Activated T-cell treated with anti-CD3 and anti-CD28 coated beads for 24 hours (primary cell): ENCODE measurements around the gene TCF4.

Source experiments
- DNase-seq: peaks from one replicate; pipeline ENCODE4 v3.0.0-alpha.2; 2020; ENCODE audit warnings: low read depth

TCF4 gene

DNA sequence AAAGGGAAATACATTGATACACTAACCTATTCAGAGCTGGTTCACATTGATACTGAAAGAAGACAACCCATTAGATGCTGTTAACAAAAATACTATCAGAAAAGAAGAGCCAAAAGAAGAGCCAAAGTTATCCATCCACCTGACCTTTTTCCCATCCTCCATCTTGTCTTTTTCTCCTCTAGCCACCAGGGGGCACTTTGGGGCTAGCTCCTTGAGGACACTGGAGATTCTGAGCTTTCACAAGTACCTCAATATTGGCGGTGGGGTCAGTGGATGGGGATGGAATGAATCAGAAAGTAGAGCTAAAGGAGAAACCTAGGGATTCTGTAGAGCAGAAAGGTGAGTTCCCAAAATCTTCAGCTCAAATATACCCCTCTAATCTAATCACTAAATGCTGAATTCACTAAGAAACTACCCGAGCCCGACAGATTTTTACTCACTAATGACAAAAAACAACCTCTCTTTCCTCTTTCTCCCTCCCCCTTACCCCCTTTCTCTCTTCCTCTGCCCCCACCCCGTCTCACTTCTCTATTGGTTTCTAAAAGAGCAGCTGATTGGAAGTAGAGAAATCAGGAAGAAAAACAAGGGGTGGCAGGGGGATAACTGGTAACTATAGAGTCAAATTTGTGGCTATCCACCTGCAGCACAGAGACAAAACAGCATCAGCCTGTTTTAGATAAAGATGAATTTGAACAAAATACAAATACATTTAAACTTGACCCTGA lies 203.3 kb downstream of the TCF4 start:
- no peak for DNase-seq

DNA sequence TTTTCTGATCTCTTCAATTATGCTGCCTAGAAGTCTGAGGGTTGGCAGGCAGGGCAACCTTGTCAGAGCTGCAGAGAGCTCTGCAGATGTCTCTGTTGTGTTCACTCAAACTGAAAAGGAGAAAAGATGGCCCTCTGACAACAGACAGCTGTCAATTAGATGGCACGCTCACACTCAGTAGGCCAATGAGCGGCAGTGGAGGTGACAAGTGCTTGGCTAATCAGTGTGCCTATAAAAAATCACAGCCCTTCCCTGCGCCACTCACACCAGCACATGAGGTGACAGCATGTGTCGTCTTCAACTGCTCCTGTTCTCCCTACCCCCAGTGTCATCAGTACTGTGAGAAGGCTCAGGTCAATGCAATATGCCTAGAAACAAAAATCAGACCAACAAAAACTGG lies 203.9 kb downstream of the TCF4 start:
- no peak for DNase-seq

DNA sequence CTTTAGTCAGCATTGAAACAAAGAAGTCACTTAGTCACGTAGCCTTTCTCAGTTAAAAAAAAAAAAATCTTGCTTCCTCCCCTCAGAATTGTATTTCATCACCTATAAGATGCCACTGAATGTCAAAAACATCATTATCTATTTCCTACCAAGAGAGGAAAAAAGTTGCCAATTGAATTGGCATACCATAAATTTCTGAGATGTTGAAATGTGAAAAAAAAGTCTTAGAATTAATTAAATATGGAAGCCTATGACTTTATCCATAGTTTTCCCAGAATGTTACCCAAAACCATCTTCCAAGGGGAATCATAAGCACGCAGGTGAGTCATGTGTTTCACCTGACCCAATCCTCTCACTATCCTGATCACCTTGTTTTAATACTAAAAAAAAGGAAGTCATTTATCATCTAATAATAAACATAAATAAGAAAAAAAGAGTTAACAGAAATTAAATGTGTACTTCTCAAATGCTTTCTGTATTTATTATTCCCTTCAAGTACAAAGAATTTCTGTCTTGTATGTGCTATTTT lies 205.7 kb downstream of the TCF4 start:
- DNase-seq: no peak

DNA sequence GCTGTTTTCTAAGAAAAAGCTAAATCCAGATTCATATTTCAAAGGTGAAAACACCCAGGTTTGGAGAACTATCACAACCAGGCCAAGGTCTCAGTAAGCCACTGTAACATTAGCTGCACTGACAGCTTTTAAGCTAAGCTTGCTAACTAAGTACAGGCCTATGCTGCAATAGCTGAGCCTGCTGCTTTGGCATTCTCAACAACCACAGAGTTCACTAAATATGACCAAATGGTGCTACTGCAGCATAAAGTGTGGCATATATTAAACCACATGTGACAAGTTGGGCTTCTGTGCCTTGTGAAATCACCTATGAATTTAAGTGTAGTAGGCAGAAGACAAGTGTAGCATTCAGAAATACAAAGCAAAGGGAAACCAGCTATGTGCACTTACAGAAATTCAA lies 206.7 kb downstream of the TCF4 start:
- no peak for DNase-seq

DNA sequence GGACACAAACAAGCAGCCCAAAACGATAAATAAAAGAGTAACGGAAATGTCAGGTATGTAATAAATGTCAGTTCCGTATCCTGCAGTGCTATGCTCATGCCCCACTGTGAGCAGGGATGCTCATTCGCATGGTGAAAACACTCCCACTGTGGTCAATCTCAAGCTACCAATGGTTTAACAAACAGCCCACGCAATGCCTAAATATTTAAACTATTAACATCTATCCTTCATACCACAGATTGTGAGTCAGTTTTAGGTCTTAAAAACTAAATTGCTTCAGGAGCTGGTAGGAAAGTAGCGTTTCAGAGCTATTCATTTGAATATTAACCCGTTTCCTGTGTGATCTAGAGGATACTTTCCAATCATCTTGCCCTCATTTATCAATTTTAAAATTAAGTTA lies 207.4 kb downstream of the TCF4 start:
- no peak for DNase-seq

DNA sequence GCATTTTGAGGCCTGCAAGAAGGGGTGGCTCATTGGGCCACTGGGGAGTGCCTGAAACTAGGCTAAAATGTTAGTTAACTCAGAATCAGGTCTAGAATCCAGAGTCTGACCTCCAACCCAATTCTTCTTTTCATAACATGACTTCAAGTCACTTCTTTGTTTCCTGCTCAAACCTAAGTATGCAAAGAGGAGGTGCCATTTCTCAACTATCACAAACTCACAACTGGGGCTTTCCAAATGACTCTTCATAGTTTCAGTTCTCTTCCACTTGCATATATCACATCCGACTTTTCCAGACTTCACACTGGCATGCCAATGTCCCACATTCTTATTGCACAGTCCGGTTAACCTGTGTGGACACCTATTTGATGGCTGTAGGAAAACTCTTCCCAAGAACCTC lies 211.6 kb downstream of the TCF4 start:
- no peak for DNase-seq

DNA sequence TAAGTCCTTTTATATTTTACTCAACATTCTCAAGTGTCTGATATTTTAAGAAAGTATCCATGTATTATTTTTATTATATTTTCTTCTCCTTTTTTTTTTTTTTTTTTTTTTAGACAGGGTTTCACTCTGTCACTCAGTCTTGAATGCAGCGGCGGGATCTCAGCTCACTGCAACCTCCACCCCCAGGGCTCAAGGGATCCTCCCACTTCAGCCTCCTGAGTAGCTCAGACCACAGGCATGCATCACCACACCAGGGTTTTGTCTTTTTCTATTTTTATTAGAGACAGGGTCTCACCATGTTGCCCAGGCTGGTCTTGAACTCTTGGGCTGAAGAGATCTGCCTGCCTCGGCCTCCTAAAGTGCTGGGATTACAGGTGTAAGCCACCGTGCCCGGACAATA lies 212.1 kb downstream of the TCF4 start:
- no peak for DNase-seq

DNA sequence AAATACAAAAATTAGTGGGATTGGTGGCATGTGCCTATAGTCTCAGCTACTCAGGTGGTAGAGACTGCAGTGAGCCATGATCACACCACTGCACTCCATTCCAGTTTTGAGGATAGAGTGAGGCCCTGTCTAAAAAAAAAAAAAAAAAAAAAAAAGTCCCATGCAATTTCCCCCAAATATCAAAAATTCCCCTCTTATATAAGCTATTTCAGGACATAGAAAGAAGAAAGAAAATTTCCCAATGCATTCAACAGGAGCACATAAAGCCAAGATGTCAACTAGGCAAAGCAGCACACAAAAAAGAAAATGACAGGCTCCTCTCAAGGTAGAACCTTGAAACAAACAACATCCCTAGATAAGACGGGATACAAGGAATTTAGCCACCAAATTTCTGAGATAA lies 213.3 kb downstream of the TCF4 start:
- DNase-seq: no peak

DNA sequence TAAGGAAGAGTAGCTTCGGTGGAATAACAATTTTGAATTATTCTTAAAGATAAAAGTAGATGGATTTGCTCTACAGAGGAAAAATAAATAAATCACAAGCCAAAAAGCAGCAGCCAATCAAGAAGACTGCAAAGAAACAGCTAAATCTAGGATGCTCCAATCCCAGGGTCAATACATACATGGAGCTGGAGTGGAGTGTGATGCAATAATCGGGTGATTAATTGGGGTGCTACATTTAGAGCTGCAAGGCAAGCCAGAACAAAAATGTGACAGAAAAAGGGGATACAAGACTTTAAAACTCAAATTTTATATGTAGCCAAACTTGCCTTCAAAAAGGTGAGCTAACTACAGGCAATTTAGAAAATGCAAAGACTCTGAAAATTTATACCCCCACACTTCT lies 215.8 kb downstream of the TCF4 start:
- no peak for DNase-seq

DNA sequence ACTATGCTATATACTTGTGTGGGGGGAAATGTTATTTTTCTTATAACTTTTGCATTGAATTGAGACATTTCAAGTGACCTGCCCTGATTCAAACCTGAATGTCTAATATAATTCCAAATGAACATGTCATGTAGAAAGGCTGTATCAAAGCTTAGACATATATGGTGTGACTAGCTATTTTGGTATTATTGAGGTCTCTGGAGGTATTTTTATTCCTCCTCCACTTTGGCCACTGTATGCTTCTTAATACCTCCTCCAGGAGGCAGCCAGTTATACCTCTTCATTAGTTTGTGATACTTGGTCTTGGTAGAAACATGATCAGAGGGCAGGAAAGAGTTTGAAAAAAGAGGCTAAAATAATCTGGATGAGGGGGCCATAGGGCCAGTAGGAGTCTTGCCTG lies 217.1 kb downstream of the TCF4 start:
- no peak for DNase-seq

DNA sequence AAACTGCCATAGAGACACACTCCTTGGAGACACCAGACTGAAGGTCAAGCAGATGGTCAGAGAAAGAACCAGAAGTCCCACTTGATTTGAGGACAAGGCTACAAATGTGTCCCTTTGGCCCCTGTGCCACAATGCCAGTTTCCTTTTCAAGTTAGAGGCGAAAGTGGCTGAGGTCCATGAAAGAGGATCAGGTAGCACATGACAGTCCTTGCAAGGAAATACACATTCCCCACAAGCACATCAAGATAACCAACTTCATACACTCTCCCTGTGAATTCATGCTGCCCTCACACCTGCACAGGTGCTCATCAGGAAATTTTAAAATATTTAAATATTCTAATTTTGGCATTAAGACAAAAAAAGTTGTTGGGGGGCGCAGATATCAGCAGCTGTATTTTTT lies 218.6 kb downstream of the TCF4 start:
- DNase-seq: no peak

DNA sequence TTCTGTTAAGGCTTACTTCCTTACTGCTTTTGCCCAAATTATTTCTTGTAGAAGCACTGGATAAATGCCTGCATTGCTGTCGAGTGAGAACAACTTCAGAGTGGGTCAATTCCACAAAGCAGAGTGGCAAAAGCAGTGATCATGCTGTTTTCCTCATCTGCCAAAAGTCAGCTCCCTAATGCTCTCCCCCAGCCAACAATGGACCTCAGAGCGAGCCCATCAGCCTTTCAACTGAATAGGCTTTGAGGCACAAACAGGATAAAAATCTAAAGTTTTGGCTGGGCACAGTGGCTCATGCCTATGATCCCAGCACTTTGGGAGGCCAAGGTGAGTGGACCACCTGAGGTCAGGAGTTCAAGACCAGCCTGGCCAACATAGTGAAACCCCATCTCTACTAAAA lies 222.7 kb downstream of the TCF4 start:
- no peak for DNase-seq

DNA sequence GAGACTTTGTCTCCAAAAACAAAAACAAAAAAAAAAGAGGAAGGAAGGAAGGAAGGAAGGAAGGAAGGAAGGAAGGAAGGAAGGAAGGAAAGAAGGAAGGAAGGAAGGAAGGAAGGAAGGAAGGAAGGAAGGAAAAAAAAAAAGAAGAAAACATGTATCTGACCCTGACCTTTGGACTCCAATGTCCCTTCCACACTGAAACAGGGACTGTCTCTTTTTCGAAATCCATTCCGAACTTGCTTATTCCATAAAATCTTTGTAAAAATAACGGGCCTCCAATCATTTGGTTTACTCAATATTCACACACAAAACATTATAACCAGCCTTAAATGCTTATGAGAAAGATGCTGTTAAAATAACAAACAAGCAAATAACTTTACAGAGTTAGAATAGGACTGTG lies 225.7 kb downstream of the TCF4 start:
- no peak for DNase-seq

DNA sequence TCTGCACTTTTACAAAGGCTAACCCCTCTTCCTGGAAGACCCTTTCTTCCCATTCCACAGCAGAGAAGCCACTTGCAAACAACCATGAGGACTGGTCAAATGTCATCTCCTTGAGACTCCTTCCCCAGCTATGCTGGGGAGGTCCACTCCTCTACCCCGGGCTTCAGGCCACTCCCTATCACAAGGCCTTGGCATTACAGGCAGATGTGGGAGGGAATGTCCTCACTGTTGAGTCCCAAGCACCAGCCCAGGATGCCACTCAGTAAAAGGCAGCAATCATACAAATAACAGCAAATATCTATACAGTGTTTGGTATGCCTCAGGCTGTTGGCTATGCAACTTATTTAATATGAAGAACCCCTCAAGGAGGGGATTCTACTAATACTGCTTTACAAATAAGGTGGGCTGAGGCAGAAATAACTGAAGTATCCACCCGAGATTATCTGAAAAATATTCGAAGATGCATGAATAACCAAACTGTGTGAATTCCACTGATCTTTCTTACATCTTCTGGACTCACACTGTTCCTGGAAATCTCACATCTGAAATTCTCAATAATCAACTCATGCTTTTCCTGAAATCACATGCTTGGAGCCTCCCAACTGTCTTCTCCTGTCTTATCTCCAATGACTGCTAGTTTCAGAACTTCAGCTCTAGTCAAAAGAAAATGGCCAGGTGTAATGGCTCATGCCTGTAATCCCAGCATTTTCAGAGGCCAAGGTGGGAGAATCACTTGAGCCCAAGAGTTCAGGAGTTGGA lies 226.3 kb downstream of the TCF4 start:
- no peak for DNase-seq

DNA sequence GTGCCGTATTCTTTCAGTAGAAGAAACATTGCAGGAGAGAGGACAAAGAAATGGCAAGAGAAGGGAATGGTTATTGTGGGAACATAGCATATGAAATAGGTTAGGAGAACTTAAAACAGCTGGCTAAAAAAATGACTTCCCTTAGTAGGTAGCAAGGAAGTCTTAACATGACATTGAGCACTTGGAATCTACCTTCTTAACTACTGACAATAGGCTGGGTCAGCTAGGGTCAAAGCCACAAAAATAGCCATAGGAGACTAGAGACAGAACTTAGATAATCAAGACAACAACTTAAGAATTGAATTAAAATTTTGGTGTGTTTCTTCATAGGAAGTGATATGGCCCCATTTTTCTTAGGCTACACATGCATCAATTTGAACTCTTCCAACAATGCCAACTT lies 227.9 kb downstream of the TCF4 start:
- DNase-seq: no peak

DNA sequence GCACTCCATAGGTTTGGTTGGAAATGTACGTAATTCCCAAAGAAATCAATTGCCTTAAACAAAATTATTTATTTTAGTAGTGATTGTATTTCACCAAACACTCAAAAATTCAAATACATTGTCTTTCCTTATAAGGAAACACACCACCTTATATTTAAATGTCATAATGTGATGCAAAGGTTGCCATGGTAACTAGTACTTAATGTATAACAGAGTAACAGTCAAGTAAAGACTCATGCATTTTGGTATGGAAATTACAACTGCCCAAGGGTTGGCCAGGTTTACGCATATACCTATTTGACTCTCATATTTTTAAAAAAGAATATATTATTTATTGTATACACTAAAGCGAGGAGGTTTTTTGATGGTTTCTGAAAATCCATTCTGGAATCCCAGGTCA lies 231.2 kb downstream of the TCF4 start:
- no peak for DNase-seq

DNA sequence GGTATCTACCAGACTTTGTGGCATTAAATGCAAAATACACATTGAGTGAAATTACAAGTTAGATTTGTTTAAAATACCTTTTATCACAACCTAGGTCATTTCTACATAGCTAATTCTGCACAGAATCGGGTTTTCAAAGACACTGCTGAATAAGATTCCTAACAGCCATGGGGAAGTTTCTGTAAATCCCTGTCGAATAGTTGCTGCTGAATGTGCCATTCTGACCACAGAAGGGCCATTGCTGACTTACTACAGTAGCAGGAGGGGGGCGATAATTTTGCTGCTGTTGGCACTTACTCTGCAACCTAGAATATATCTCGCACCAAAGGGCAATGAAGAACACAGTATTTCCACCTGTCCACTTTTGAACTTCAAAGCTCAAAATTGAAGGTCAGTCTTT lies 232.8 kb downstream of the TCF4 start:
- no peak for DNase-seq

DNA sequence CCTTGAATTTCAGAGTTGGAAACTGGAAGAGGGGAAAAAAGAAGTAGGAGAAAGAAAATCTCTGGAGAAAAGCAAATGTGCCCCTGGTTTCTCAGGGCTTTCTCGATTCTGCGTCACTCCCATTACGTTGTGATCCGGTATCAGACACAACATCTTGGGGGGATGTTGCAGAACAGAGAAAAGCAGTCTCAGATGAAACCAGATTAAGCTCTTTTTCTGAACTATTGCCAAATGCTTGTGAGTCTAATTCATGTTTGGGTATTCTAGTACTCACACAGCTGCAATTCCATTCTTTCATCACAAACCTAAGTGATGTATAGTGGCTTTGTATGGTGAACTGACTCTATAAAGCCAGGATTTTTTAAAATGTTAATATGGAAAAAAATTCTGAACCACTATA lies 233.2 kb downstream of the TCF4 start:
- no peak for DNase-seq

DNA sequence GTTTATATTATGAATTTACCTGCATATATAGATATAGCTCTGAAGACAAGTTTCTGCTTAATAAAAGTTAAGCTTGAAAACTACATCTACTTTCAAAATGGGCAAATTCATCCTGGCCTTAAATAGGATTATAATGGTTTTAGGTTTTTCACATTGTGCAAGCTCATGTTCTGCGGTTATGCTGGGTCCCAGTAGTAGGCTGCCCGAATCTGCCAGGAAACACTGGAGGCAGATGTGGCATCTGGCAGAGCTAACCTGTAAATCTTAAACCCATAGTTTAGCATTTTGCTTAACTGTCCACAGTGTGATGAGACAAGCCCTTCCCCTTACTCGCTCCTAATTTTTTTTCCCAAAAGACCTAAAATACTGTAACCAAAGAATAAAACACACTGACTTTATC lies 234.2 kb downstream of the TCF4 start:
- no peak for DNase-seq

DNA sequence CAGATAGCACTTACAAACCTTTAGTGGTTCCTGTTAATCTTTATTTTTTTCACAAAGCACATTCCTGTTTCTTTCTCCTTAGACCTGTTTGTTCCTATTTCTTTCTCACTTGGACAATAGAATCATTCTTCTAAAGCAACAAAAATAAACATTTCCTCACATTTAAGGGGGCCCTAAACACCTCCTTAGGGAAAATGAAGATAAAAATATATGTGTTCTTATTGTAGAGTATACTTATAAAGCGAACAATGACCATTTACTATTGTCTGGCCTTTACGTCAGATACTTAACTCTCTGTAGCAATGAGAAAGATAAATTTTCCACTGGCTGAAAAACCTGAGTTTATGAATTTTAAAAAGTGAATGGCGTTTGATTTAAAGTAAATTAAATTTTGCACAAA lies 234.6 kb downstream of the TCF4 start:
- DNase-seq: no peak

DNA sequence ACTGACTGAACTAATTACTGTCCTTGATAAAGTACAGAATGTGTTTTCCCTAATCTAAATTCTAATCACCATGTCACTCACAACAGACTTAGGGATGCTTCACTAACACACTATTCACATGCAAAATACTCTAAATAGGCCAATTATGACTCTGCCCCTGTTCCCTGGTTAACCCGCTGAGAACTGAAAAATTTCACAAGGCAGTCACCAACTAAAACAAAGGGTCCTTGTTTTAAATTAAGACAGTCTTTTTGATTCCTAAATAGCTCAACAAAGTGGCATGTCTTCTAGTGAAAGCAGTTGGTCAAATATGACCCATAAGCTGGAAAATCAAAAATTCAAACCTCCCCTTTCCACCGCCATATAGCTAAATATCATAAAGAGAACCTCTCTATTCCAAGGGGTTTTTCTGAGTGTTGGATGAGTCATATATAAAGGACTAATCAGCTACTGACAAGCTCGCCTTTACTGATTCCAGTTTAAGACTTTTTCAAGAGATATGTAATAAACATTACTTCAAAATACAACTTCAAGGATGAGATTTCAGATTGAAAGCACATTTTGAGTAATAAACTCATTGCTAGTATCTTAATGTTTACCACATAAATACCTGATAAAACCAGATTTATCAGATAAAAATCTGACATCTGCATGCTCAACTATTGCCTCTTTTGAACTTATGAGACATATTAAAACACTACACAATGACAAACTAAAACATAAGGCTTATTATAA lies 235.8 kb downstream of the TCF4 start:
- no peak for DNase-seq

DNA sequence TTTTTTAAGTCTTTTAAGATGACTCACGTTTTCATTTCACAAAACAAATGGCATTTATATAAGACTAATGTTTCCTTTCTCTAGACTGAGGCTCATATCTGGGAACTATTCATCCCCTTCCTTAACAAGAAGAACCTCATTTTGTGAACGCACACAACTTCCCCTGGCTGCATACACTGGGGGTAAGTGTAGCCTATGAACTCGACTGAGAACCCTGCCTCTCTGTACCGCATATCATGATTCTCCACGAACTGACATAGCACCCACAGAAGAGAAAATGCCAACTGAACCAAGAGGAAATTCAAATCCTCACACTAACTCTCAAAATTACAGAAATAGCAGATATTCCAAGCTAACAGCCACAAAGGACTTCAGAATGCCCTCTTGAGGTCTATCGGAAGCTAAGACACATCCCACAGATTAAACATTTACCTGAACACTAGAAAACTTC lies 236.7 kb downstream of the TCF4 start:
- no peak for DNase-seq

DNA sequence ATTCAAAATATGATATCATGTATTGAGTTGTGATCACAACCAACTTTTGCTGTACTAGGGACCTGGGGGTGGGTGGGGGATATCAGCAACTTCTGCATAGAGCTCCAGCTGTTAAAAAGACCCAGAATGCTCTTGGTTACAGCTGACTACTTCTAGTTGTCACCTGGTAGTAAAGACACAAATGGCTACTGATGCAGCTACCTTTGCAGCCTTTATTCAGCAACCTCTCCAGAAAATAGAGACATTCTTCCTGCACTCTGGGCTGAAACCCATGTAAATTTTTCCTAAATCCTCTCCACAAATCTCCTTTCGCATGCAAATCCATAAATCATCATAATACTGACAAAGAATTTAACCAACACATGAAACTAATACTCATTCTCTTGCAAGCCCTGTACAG lies 238.3 kb downstream of the TCF4 start:
- DNase-seq: no peak
